ENCODE results near the gene WWOX.

DNA sequence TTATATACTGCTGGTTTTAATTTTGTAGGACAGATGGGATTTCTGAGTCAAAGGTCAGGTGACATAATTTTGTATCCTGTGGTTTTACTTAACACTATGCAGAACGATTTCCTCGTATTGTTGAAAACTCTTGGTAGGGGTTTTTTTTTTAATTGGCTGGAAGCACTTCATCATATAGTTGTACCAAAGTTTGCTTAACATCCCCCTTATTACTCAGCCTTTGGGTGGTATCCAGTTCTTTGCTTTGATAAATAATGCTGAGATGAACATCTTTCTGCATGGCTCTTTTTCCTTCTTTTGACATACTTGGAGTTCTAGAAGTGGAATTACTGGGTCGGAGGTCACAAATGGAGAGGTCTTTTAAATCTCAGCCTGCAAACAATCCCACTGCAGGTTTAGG, 1082.0 kb downstream of the WWOX start:
- TF ChIP-seq, protein P1, sequence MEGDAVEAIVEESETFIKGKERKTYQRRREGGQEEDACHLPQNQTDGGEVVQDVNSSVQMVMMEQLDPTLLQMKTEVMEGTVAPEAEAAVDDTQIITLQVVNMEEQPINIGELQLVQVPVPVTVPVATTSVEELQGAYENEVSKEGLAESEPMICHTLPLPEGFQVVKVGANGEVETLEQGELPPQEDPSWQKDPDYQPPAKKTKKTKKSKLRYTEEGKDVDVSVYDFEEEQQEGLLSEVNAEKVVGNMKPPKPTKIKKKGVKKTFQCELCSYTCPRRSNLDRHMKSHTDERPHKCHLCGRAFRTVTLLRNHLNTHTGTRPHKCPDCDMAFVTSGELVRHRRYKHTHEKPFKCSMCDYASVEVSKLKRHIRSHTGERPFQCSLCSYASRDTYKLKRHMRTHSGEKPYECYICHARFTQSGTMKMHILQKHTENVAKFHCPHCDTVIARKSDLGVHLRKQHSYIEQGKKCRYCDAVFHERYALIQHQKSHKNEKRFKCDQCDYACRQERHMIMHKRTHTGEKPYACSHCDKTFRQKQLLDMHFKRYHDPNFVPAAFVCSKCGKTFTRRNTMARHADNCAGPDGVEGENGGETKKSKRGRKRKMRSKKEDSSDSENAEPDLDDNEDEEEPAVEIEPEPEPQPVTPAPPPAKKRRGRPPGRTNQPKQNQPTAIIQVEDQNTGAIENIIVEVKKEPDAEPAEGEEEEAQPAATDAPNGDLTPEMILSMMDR (IDR thresholded peaks at IDR 0.05; ENCODE audit: extremely low read depth in 1 of 2, insufficient read depth in 1 of 2, low read depth in 1 of 2, low read length in 2 of 2): no peak
- TF ChIP-seq EZH2 (IDR thresholded peaks at IDR 0.05; ENCODE audit: borderline replicate concordance, low read depth, low read length, severe bottlenecking) (no peak), POLR2A (IDR thresholded peaks at IDR 0.05; ENCODE audit: low read depth, low read length) (no peak), JUN (IDR thresholded peaks at IDR 0.05; ENCODE audit: borderline replicate concordance, insufficient read depth, insufficient read length, low read depth) (no peak)
